ENCODE measurements around the gene CSF3R. TPM values are rescaled to one million over a fixed set of nuclear protein-coding genes. Genes with fewer than 3 reads are reported as not detected.
A peak's percentile ranks its signal among the peaks of the same experiment; 100 is the strongest.

Gene CSF3R
- total and polyA plus RNA-seq, 9 of the 15 experiments (the other 6 are each of a cell fraction or from before 2014, with no cell fraction given): 0.21 to 0.86 (median 0.40) TPM; not detected in 1

GRCh38 chr1:36481091-36481490 is 1.6 kb downstream of the CSF3R start:
- H3K4me3 ChIP-seq: no peak overlapping the region
- H3K9me1 ChIP-seq (ENCODE audit: control insufficient read depth, insufficient read depth, low read length): no peaks in the 10 kb centered on the region
- BruUV-seq (replicated peaks): no TSS peak
- no peak overlapping the region; a peak in 1 of 4 replicates for H3K9ac ChIP-seq (ENCODE audit: insufficient read depth in 1 of 2, low read depth in 2 of 2, low read length in 2 of 2)
- H3K4me1 ChIP-seq (replicated peaks in 1 of 2; ENCODE audit: control insufficient read depth in 2 of 2, insufficient read depth in 2 of 2, low read length in 2 of 2): peaks cover 25 to 31% of the 10 kb centered on the region in 2 experiments
- WGBS (ENCODE audit: insufficient coverage, low coverage, missing lambda C conversion rate): 66% methylated on average over 6 of the region's 6 CpGs
- no peaks in the 10 kb centered on the region for H3K27me3 ChIP-seq (ENCODE audit: control insufficient read depth in 2 of 2, insufficient read depth in 2 of 2, low read length in 2 of 2)
- 0 out of 2 replicates have a peak overlapping the region, but pooled peaks have one; percentile 89 for H2AFZ ChIP-seq (ENCODE audit: low read depth, low read length)
- no peak for ATAC-seq
- FAIRE-seq: no peak
- no peaks in the 10 kb centered on the region for H3K9me3 ChIP-seq (replicated peaks; ENCODE audit: control insufficient read depth, insufficient read depth, low read depth, low read length)
- intact Hi-C loops (cut with micrococcal nuclease): no loop called here
- H3K4me2 ChIP-seq (ENCODE audit: insufficient read depth, low read length): peak overlapping the region; percentile 48; the same call in 1 of the 2 replicates
- no peak for DNase-seq (ENCODE audit: extremely low read depth in 1 of 4, low spot score in 3 of 4)
- ChIA-PET POLR2A (interaction anchor here (0.5 to 1.0 kb wide), 5 partner anchors 7 to 985 kb away, joined by 3 to 4 read pairs (median 3); no protein-coding TSS in a partner anchor), CTCF (ENCODE audit: low intra/inter-chr PET ratio) (no interaction called here)
- H4K20me1 ChIP-seq (replicated peaks; ENCODE audit: control insufficient read depth, insufficient read depth, low read length): no peaks in the 10 kb centered on the region
- H3K79me2 ChIP-seq (ENCODE audit: control insufficient read depth, insufficient read depth, low read length): no peaks in the 10 kb centered on the region
- H3K36me3 ChIP-seq (ENCODE audit: control insufficient read depth, insufficient read depth, low read length): no peaks in the 10 kb centered on the region
- H3K27ac ChIP-seq (ENCODE audit: extremely low read depth, low read depth, low read length): no peak overlapping the region
- in situ Hi-C loops (cut with MboI): no loop called here
- no peak for TF ChIP-seq ZEB2 (IDR thresholded peaks at IDR 0.05)
- no peak for TF ChIP-seq ZZZ3 (IDR thresholded peaks at IDR 0.05)
- no peak for TF ChIP-seq CTCF (IDR thresholded peaks at IDR 0.05 in 2 of 3, conservative IDR thresholded peaks at IDR 0.05 in 1 of 3; ENCODE audit: insufficient read depth in 2 of 3, low read depth in 1 of 3, low read length in 3 of 3)
- TF ChIP-seq, protein P1, sequence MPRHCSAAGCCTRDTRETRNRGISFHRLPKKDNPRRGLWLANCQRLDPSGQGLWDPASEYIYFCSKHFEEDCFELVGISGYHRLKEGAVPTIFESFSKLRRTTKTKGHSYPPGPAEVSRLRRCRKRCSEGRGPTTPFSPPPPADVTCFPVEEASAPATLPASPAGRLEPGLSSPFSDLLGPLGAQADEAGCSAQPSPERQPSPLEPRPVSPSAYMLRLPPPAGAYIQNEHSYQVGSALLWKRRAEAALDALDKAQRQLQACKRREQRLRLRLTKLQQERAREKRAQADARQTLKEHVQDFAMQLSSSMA (CRISPR knock-in tag; IDR thresholded peaks at IDR 0.05): no peak
- no peak for TF ChIP-seq RBM22 (IDR thresholded peaks at IDR 0.05; ENCODE audit: low read depth, low read length, poor library complexity, severe bottlenecking)
- TF ChIP-seq ZNF143 (CRISPR knock-in tag; IDR thresholded peaks at IDR 0.05): no peak
- no peak for TF ChIP-seq EZH2 (IDR thresholded peaks at IDR 0.05; ENCODE audit: borderline replicate concordance, low read depth, low read length)
- no peak for TF ChIP-seq ZNF408 (CRISPR knock-in tag; IDR thresholded peaks at IDR 0.05; ENCODE audit: low read depth)
- TF ChIP-seq, protein P2, sequence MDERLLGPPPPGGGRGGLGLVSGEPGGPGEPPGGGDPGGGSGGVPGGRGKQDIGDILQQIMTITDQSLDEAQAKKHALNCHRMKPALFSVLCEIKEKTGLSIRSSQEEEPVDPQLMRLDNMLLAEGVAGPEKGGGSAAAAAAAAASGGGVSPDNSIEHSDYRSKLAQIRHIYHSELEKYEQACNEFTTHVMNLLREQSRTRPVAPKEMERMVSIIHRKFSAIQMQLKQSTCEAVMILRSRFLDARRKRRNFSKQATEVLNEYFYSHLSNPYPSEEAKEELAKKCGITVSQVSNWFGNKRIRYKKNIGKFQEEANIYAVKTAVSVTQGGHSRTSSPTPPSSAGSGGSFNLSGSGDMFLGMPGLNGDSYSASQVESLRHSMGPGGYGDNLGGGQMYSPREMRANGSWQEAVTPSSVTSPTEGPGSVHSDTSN (CRISPR knock-in tag; IDR thresholded peaks at IDR 0.05; ENCODE audit: low read depth): no peak
- TF ChIP-seq, protein P2 (tag; conservative IDR thresholded peaks at IDR 0.05; ENCODE audit: low read depth): no peak
- no peak for TF ChIP-seq DNMT1 (IDR thresholded peaks at IDR 0.05)
- TF ChIP-seq, protein P3, sequence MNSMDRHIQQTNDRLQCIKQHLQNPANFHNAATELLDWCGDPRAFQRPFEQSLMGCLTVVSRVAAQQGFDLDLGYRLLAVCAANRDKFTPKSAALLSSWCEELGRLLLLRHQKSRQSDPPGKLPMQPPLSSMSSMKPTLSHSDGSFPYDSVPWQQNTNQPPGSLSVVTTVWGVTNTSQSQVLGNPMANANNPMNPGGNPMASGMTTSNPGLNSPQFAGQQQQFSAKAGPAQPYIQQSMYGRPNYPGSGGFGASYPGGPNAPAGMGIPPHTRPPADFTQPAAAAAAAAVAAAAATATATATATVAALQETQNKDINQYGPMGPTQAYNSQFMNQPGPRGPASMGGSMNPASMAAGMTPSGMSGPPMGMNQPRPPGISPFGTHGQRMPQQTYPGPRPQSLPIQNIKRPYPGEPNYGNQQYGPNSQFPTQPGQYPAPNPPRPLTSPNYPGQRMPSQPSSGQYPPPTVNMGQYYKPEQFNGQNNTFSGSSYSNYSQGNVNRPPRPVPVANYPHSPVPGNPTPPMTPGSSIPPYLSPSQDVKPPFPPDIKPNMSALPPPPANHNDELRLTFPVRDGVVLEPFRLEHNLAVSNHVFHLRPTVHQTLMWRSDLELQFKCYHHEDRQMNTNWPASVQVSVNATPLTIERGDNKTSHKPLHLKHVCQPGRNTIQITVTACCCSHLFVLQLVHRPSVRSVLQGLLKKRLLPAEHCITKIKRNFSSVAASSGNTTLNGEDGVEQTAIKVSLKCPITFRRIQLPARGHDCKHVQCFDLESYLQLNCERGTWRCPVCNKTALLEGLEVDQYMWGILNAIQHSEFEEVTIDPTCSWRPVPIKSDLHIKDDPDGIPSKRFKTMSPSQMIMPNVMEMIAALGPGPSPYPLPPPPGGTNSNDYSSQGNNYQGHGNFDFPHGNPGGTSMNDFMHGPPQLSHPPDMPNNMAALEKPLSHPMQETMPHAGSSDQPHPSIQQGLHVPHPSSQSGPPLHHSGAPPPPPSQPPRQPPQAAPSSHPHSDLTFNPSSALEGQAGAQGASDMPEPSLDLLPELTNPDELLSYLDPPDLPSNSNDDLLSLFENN (IDR thresholded peaks at IDR 0.05; ENCODE audit: low read depth in 2 of 2, low read length in 2 of 2): no peak
- TF ChIP-seq ADNP (tag; IDR thresholded peaks at IDR 0.05): no peak
- TF ChIP-seq MYC (IDR thresholded peaks at IDR 0.05; ENCODE audit: low read depth, low read length): no peak
- no peak for TF ChIP-seq MYC (CRISPR knock-in tag; IDR thresholded peaks at IDR 0.05; ENCODE audit: borderline replicate concordance, low read depth)

Measured in K562 (cell line).